Fibroblast of mammary gland (primary cell): Measurements from ENCODE around the gene PACRG.

Experiments used
- DNase-seq: peaks from one replicate; pipeline ENCODE4 v3.0.0-alpha.2; 2010; ENCODE audit warnings: low read depth
- H3K4me3 ChIP-seq: 2 replicates; pipeline ENCODE4 v1.5.1; 2011; ENCODE audit warnings: low read depth, mild to moderate bottlenecking, low read length, moderate library complexity; ENCODE audit not compliant: control insufficient read depth
- TF ChIP-seq, protein P1 (sequence below): conservative IDR thresholded peaks from 2 replicates; pipeline ENCODE4 v1.5.1; 2011; ENCODE audit warnings: low read depth, low read length, inconsistent platforms; ENCODE audit not compliant: control insufficient read depth, insufficient read depth

PACRG gene

DNA sequence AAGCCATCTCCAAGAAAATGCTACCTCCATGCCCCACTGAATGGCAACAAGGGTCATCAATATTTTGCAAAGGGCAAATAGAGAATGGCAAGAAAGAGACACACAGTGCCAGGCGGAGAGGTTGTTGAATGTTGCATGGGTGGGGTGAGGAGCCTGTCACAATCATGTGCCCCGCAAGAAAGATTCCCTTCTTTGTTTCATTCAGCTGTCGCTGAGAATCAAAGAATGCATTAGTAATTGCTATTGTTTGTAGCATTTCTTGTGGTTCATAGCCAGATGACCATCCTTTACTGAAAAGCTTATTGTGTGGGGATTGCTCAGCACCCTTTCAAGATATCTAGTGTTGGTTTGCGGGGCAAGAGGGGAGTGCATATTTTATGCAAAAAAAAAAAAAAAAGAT, 520.3 kb downstream of the PACRG start:
- TF ChIP-seq, protein P1, sequence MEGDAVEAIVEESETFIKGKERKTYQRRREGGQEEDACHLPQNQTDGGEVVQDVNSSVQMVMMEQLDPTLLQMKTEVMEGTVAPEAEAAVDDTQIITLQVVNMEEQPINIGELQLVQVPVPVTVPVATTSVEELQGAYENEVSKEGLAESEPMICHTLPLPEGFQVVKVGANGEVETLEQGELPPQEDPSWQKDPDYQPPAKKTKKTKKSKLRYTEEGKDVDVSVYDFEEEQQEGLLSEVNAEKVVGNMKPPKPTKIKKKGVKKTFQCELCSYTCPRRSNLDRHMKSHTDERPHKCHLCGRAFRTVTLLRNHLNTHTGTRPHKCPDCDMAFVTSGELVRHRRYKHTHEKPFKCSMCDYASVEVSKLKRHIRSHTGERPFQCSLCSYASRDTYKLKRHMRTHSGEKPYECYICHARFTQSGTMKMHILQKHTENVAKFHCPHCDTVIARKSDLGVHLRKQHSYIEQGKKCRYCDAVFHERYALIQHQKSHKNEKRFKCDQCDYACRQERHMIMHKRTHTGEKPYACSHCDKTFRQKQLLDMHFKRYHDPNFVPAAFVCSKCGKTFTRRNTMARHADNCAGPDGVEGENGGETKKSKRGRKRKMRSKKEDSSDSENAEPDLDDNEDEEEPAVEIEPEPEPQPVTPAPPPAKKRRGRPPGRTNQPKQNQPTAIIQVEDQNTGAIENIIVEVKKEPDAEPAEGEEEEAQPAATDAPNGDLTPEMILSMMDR: no peak
- no peak for DNase-seq
- no peak overlapping the region for H3K4me3 ChIP-seq

DNA sequence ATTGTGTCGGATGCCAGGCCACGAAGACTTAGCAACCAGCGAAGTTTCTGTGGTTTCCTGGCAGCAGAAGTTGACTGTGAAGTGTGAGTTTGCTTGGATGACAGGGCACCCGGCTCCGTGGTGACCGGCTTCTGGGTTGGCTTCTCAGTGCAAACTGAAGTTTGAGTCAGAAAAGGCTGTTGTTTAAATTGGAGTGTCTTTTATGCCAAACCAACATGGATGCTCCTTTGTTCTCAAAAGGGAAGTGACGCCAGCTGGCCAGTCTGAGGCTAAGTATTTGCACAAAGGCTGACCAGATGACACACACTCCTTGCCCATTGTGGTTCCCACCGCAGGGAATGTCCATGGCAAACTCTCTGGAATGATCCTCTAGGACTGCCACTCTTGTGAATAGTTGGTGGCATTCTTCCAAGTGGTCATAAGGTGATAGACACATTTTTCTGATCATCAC, 521.9 kb downstream of the PACRG start:
- TF ChIP-seq, protein P1: no peak
- no peak overlapping the region for H3K4me3 ChIP-seq
- no peak for DNase-seq

DNA sequence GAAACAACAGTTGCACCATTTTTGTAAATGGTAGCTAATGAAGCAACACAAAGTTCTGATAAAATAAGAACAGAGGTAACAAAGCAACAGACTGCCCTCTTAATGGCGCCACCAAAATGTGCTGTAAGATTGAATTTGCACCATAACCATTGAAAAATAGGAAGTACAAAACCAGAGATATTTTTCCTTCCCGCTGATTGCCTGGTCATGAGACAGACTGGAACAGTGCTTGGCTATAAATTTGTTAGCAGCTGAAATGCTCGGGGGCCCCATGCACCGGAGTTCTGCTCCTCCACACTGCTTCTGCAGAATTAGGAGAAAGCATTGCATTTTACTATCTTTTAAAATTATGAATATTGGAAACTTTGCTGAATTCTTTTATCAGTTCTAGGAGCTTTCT, 522.3 kb downstream of the PACRG start:
- DNase-seq: no peak
- TF ChIP-seq, protein P1: no peak
- H3K4me3 ChIP-seq: no peak overlapping the region

DNA sequence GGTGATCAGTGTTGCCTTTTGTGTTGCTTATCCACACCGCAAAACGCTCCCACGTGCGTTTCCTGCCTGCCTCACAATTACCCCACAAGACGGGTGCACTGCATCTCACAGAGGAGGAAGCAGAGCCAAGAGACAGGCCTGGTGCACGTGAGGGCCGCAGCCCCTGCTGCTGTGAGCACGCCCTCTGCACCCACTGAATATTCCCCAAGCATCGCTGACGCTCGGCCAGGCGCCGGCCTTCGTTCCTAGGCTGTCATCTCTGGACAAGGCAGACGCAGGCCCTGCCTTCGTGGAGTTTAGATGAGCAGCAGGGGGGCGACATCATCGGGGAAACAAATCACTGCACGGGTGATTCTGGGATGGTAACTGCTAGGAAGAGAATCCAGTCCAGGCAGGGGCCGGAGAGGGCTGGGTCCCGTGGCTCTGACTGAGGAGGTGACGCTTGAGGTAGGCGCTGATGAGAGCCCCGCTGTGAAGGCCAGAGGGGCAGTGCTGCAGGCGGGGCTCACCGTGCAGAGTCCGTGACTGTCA, 524.4 kb downstream of the PACRG start:
- DNase-seq: no peak
- no peak overlapping the region for H3K4me3 ChIP-seq
- TF ChIP-seq, protein P1: no peak

DNA sequence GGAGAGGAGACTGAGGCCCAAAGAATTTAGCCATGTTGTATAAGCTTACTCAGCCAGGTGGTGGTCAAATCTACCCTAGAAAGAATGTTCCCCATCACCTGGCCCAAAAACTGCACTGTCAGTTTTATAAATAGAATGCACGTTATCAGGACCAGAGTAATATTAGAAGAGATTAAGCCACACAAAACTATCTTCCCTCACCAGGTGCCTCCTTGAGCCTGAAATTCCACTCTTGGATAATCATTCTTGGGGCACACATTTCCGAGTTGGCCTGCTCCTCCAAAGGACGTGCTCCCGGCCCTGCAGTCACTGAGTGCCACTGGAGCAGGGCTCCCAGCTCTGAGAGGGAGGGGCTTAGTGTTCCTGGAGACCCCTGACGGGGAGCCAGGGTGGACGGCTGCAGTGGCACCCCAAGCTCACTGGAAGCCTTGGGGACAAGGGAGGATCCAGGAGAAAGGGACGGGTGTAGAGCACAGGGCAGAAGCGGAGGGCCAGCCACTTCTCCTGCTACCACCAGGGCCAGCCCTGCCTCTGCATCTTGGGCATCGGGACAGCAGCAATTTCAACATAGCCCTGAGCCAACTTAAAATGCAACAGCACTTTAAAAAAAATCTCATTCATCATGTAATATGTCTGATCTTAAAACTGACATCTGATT, 525.9 kb downstream of the PACRG start:
- TF ChIP-seq, protein P1: no peak
- H3K4me3 ChIP-seq: no peak overlapping the region
- DNase-seq: no peak

DNA sequence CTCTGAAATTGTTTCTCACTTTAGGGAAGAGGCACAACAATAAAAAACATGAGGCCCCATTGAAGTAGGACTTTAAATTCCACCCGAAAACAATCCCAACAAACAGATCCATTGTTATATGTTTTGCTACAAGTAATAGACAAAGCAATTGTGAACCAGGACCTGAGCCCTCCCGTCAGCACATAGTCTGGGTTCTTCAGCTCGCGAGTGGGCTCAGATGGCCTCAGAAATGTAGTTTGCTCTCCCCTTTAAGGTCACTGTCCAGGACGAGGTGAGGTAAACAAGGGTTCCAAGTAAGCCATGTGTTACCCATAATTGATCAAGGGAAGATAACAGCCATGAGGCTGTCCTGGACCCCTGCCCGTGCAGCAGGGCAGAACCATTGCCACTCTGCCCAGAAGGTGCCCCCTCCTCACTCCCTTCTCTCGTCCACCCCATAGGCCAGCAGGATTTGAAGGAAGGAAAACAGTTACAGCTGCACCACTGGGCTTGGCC, 526.6 kb downstream of the PACRG start:
- no peak for DNase-seq
- TF ChIP-seq, protein P1: no peak
- H3K4me3 ChIP-seq: no peak overlapping the region

GRCh38 chr6:163255265-163255664, 527.5 kb downstream of the PACRG start:
- no peak for DNase-seq
- TF ChIP-seq, protein P1: no peak
- H3K4me3 ChIP-seq: no peak overlapping the region
